ENCODE data around the gene RPL38.

RPL38 gene

GRCh38 chr17:74203439-74204240 is at the start of gene RPL38:
Gene RPL38 (plus strand): TSS chr17:74203678. CDS start chr17:74203956, 278 bp downstream.
- DNase-seq = peak; percentile 98
- peak; percentile 78 for ATAC-seq

DNA sequence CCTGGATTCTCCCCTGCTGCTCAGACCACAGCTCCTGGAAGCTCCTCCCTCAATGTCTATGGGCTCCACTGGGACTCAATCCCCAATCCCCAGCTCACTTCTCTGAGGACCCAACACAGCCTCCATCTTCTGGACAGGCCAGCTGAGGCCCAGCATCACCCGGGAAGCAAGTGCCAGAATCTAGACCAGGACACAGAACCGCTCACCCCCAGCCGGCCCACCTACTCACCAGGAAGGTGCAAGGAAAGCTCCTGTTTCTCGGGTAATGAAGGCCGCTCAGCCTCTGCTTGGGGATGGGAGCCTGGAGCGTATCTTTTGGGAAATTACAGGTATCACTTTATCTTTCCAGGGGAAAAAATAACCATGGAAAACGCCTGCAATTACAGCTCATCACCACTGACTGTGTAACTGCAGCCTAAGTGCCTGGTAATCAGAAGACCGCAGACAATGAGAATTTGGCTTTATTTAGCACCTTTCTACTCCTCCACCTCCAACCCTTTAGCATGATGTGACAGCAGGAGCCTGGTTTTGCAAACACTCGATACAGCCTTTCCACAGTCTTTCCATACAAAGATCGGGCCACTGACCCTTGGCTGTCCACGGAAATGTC is 49.6 kb upstream of the RPL38 start:
- DNase-seq (no peak), ATAC-seq (no peak)

- no peak for ATAC-seq
- DNase-seq = no peak
These were observed 46.6 kb upstream of the RPL38 start for GRCh38 chr17:74156878-74157277.

GRCh38 chr17:74157366-74157765 is 46.1 kb upstream of the RPL38 start:
- DNase-seq (no peak), ATAC-seq (no peak)

GRCh38 chr17:74158761-74159160 is 44.7 kb upstream of the RPL38 start:
- DNase-seq = no peak
- no peak for ATAC-seq

DNA sequence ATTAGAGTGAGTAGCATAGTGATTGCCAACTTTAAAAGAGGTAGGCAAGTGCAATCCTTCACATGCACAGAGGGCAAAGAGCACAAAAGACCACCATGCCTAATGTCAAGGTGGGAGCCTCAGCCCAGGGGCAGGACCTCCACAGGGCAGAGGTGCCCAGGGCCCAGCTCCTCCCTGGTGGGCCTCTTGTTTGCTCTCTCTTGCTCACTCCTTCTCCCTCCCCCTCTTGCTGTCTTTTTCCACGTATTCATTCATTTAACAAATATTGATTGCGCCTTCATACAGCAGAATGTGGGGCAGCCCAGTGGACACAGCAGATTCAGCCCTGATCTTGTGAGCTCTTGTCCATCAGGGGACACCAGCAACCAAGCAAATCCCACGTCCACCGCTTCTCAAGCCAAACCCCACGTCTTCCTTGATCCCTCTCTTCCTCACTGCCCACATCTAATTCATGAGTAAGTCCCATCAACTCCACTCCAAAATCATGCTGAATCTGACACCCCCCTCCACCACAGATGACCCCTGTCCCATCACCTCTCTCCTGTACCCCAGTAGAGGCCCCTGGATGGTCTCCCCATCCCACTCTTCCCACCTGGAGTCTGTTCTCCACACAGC is 44.1 kb upstream of the RPL38 start:
- ATAC-seq = no peak
- DNase-seq = no peak

- DNase-seq = no peak
- ATAC-seq = no peak
These were observed 42.6 kb upstream of the RPL38 start for GRCh38 chr17:74160656-74161502.

GRCh38 chr17:74161503-74161875 is 42.0 kb upstream of the RPL38 start:
- ATAC-seq (no peak), DNase-seq (no peak)

GRCh38 chr17:74163271-74163821 is 40.1 kb upstream of the RPL38 start:
- ATAC-seq (no peak), DNase-seq (no peak)

GRCh38 chr17:74163836-74164235 is 39.6 kb upstream of the RPL38 start:
- ATAC-seq (no peak), DNase-seq (no peak)

- DNase-seq (no peak), ATAC-seq (no peak)
These were observed 38.9 kb upstream of the RPL38 start for GRCh38 chr17:74164446-74165045.

DNA sequence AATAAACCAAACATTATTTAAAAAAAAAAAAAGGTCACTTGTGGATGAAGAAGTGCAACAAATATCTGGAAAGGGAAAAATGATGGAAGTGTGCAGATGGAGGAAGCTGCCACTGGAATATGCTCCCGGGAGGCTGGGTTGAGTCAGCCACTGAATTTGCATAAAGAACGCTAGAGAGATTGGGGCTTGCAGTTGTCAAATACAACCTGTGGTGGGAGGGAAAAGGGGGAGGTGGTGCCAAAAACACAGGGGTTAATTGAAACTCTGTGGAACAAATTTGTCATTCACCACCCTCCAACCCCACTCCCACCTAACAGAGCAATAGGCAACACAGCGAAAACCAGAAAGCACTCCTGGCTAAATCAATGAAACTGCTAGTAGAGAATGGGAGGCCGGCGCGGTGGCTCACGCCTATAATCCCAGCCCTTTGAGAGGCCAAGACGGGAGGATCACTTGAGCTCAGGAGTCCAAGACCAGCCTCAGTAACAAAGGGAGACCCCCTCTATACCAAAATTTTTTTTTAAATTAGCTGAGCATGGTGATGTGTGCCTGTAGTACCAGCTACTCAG is 37.6 kb upstream of the RPL38 start:
- DNase-seq (no peak), ATAC-seq (no peak)

GRCh38 chr17:74170924-74171323 is 32.6 kb upstream of the RPL38 start:
- no peak for ATAC-seq

GRCh38 chr17:74172700-74173099 is 30.8 kb upstream of the RPL38 start:
- DNase-seq (no peak), ATAC-seq (no peak)

More at GRCh38 chr17:74170924-74171323, 32.6 kb upstream of the RPL38 start:
- DNase-seq = no peak

DNA sequence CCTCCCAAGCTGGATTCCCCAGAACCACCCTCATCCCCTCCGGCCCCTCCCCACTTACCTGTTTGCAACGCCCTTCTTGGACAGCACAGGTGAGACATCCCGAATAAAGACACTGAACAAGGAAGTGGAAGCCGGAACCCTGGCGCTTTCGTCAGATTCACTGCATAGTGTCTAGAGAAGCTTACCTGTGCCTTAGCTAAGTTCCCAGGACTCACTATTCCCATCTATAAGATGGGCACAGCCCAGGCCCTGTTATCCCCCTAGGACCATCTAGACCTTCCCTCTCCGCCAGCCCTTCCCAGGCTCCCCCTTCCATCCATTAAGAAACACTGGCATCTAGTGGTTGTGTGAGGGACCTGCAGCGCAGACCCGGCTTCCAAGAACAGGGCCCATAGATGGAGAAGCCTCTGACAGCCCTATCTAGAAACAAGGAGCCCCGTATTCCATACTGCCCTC is 26.9 kb upstream of the RPL38 start:
- DNase-seq (peak; percentile 54), ATAC-seq (peak; percentile 68)

GRCh38 chr17:74177018-74177450 is 26.4 kb upstream of the RPL38 start:
- DNase-seq (no peak), ATAC-seq (no peak)

- ATAC-seq (no peak), DNase-seq (no peak)
These were observed 23.9 kb upstream of the RPL38 start for GRCh38 chr17:74179576-74179975.

DNA sequence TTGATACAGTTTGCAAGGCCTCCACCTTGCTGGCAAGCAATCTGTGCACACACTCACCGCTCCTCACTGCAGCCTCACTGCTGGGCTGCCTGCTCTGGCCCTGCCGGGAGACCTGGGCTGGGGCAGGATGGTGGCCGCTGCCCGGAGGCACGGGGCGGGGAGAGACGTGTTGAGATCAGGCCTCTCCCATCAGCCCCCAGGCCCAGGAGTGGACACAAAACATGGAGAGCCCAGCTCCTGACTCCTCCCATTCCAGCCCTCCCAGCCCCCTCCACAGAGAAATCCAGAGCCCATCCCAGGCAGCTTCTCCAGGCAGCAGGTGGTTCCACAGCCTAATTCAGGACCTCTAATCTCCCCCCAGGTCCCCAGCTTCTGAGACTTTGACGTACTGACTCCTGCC is 23.1 kb upstream of the RPL38 start:
- ATAC-seq (no peak), DNase-seq (no peak)

DNA sequence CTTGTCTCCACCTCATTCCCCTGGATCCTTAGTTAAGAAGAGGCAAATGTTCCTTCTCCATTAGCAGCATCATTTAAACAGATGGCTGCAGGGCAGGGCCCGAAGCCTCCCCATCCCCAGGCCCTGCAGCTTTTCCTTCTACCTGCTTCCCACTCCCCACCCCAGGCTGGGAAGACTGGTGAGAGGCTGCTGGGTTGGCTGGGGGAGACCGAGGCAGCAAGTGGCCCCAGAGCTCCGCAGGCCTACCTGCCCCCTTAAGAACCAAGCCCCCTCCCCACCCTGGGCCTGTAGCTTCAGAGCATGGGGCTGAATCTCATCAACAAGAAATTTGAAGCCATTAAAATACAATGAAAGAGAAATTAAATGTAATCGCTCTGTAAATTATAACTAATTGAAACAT is 22.1 kb upstream of the RPL38 start:
- DNase-seq (no peak), ATAC-seq (no peak)

DNA sequence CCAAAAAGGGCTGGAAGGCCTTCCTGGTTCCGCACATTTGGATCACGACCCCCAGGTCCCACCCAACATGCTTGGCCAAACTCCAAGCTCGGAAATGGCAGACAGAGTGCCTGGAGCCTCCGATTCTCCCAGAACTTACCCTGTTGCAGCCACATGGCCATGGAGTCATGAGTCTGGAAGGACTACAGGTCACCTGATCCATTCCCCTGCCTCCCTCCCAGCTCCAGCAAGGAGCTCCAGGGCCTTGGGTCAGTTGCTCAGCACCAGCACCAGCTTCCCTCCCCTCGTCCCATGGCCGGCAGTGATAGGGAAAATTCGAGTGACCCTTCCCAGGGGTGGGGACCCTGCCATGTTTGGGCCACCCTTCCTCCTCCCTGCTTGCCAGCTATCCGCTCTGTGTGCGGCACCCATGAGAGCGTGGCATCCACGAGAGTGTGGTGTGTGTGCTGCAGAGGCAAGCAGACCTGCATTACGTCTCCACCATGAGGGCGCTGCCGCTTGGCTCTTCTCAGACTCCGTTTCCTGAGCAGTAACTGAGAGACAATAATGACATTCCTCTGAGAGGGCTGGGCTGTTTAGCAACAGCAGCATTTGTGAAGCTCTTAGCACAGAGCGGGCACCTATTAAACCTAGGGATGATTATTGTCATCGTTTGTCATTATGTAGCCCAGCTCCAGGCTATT is 21.3 kb upstream of the RPL38 start:
- ATAC-seq (no peak), DNase-seq (no peak)

DNA sequence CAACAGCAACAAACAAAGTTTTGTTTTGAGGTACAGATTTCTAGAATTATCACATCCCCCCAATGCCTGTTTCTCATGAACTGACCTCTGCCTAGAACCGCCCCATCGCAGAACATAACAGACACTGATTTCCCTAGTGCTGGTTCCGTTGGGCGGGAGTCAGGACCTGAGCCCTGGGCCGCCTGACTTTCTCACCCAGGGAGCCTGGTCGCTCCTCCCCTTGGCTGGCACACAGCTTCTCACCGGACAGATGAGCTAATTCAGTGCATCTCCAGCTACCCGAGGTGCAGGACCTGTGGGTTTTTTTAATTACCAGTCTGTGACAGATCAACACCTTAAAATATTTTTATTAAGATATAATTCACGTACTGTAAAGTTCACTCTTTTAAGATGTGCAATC is 20.1 kb upstream of the RPL38 start:
- DNase-seq (no peak), ATAC-seq (no peak)
